Loucy (cell line): ENCODE measurements around the gene DGCR6L.
A peak's percentile ranks its signal among the peaks of the same experiment; 100 is the strongest.
"Not testable (repeated sequence)": the region's sequence is repeated elsewhere in the genome, so short reads cannot be mapped to it uniquely, and the experiment has no call there.

Experiments used
- H2AFZ ChIP-seq: fragments of 200-600 bp; sonication (generic); 2 replicates; pipeline ENCODE4 v1.6.0; 2016; ENCODE audit warnings: antibody characterized with exemption, mild to moderate bottlenecking, low read length, moderate library complexity
- H3F3A ChIP-seq: fragments of 200-600 bp; 2 replicates; pipeline ENCODE4 v1.6.0; 2016; ENCODE audit warnings: antibody characterized with exemption, low read depth, mild to moderate bottlenecking
- H3K27me3 ChIP-seq: fragments of 200-600 bp; sonication (generic); 2 replicates; pipeline ENCODE4 v1.6.1; 2014; ENCODE audit warnings: low read length, mild to moderate bottlenecking; ENCODE audit not compliant: insufficient read depth, poor library complexity, severe bottlenecking
- H3K36me3 ChIP-seq: fragments of 200-600 bp; sonication (generic); 2 replicates; pipeline ENCODE4 v1.6.1; 2016; ENCODE audit warnings: low read length; ENCODE audit not compliant: insufficient read depth
- H3K4me1 ChIP-seq: fragments of 200-600 bp; sonication (generic); 2 replicates; pipeline ENCODE4 v1.5.1; 2014; ENCODE audit warnings: low read length, mild to moderate bottlenecking; ENCODE audit not compliant: insufficient read depth, poor library complexity, severe bottlenecking
- H3K4me2 ChIP-seq: fragments of 200-600 bp; sonication (generic); 2 replicates; pipeline ENCODE4 v1.6.0; 2014; ENCODE audit warnings: antibody characterized with exemption, low read length, low read depth, mild to moderate bottlenecking; ENCODE audit not compliant: poor library complexity, severe bottlenecking
- H3K4me3 ChIP-seq: fragments of 200-600 bp; sonication (generic); 2 replicates; pipeline ENCODE4 v1.5.1; 2014; ENCODE audit warnings: low read length, mild to moderate bottlenecking, mixed read lengths; ENCODE audit not compliant: poor library complexity, severe bottlenecking
- H3K79me2 ChIP-seq: fragments of 200-600 bp; sonication (generic); 2 replicates; pipeline ENCODE4 v1.6.1; 2014; ENCODE audit warnings: low read length; ENCODE audit not compliant: insufficient read depth
- H3K9ac ChIP-seq: fragments of 200-600 bp; sonication (generic); 2 replicates; pipeline ENCODE4 v1.6.0; 2014; ENCODE audit warnings: mild to moderate bottlenecking, low read depth, low read length, moderate library complexity; ENCODE audit not compliant: poor library complexity, severe bottlenecking
- H3K9me2 ChIP-seq: fragments of 200-600 bp; sonication (generic); replicated peaks from 2 replicates; pipeline ENCODE4 v1.6.1; 2016; ENCODE audit warnings: low read depth, low read length, mixed read lengths
- H3K9me3 ChIP-seq: fragments of 200-600 bp; sonication (generic); 2 replicates; pipeline ENCODE4 v1.6.1; 2014; ENCODE audit warnings: mild to moderate bottlenecking, antibody characterized with exemption, low read length, low read depth; ENCODE audit not compliant: insufficient read depth
- H4K20me1 ChIP-seq: fragments of 200-600 bp; sonication (generic); 2 replicates; pipeline ENCODE4 v1.6.0; 2014; ENCODE audit warnings: antibody characterized with exemption, low read length, mild to moderate bottlenecking; ENCODE audit not compliant: insufficient read depth, poor library complexity, severe bottlenecking
- CTCF ChIP-seq: fragments of 200-600 bp; sonication (generic); conservative IDR thresholded peaks from 2 replicates; pipeline ENCODE4 v1.5.1; 2014; ENCODE audit warnings: mild to moderate bottlenecking, antibody characterized with exemption, low read length
- EZH2phosphoT487 ChIP-seq: fragments of 200-600 bp; IDR thresholded peaks from 2 replicates; pipeline ENCODE4 v1.6.1; 2018; ENCODE audit warnings: antibody characterized with exemption, mild to moderate bottlenecking, moderate library complexity, borderline replicate concordance

DGCR6L gene

GRCh38 chr22:20319745-20320658, at the start of gene DGCR6L:
DGCR6L (minus strand) TSS chr22:20320060; CDS start chr22:20319988, 72 bp downstream.
- Histone ChIP-seq H3K4me3 (peak within 1 kb of the TSS; percentile 88), H3K36me3 (no peaks in the 10 kb centered on the region), H3K9me2 (no peaks in the 10 kb centered on the region), H3K9me3 (no peaks in the 10 kb centered on the region), H3F3A (no peaks in the 10 kb centered on the region), H4K20me1 (peaks cover 2% of the 10 kb centered on the region), H3K9ac (peak within 1 kb of the TSS; percentile 96), H3K27me3 (no peaks in the 10 kb centered on the region), H3K4me1 (peaks cover 24% of the 10 kb centered on the region), H2AFZ (peak within 1 kb of the TSS; percentile 89), H3K79me2 (peaks cover 32% of the 10 kb centered on the region), H3K4me2 (peak within 1 kb of the TSS; percentile 79)
- TF ChIP-seq EZH2phosphoT487 (no peak), CTCF (no peak)

GRCh38 chr22:20368875-20369274, 49.0 kb upstream of the DGCR6L start:
- H3K9ac ChIP-seq, H3K9me2 ChIP-seq, H2AFZ ChIP-seq, H3K4me1 ChIP-seq, H3F3A ChIP-seq, H4K20me1 ChIP-seq, H3K4me3 ChIP-seq, H3K9me3 ChIP-seq, H3K4me2 ChIP-seq, H3K79me2 ChIP-seq, H3K36me3 ChIP-seq, H3K27me3 ChIP-seq: not testable (repeated sequence)

- H3K9ac ChIP-seq, H3K4me2 ChIP-seq, H3K27me3 ChIP-seq, H3K4me1 ChIP-seq, H3K9me3 ChIP-seq, H2AFZ ChIP-seq, H3K79me2 ChIP-seq, H3F3A ChIP-seq, H3K36me3 ChIP-seq, H4K20me1 ChIP-seq, H3K9me2 ChIP-seq, H3K4me3 ChIP-seq: not testable (repeated sequence)
Measured at GRCh38 chr22:20366841-20367240, 47.0 kb upstream of the DGCR6L start.

GRCh38 chr22:20364335-20365260, 44.7 kb upstream of the DGCR6L start:
- not testable (repeated sequence) for H3K4me2 ChIP-seq, H3K36me3 ChIP-seq, H3K9ac ChIP-seq, H3K79me2 ChIP-seq, H3K4me1 ChIP-seq, H3F3A ChIP-seq, H3K4me3 ChIP-seq, H2AFZ ChIP-seq, H4K20me1 ChIP-seq, H3K27me3 ChIP-seq, H3K9me3 ChIP-seq, H3K9me2 ChIP-seq

- not testable (repeated sequence) for H3K4me1 ChIP-seq, H3F3A ChIP-seq, H3K4me3 ChIP-seq, H3K27me3 ChIP-seq, H3K36me3 ChIP-seq, H3K9me3 ChIP-seq, H4K20me1 ChIP-seq, H3K9me2 ChIP-seq, H3K79me2 ChIP-seq, H3K9ac ChIP-seq, H2AFZ ChIP-seq, H3K4me2 ChIP-seq
Measured at GRCh38 chr22:20362403-20362802, 42.5 kb upstream of the DGCR6L start.

GRCh38 chr22:20361752-20362229, 41.9 kb upstream of the DGCR6L start:
- not testable (repeated sequence) for H3F3A ChIP-seq, H3K4me1 ChIP-seq, H4K20me1 ChIP-seq, H3K4me2 ChIP-seq, H3K9me3 ChIP-seq, H2AFZ ChIP-seq, H3K27me3 ChIP-seq, H3K9ac ChIP-seq, H3K79me2 ChIP-seq, H3K4me3 ChIP-seq, H3K9me2 ChIP-seq, H3K36me3 ChIP-seq
